Testis (tissue), 2 donors: ENCODE data around the gene UBE3C.

ENCODE experiments used
- CTCF ChIP-seq, 3 experiments: fragments of 450-650 bp in 2 of 3; fragments of 200-600 bp in 1 of 3; sonication (generic) in 1 of 3; IDR thresholded peaks; one replicate each; pipeline ENCODE4 v1.5.1; 2016 to 2019; ENCODE audit warnings: antibody characterized with exemption in 3 of 3, mild to moderate bottlenecking in 2 of 3, moderate library complexity in 1 of 3
- POLR2A ChIP-seq: fragments of 450-650 bp; IDR thresholded peaks from one replicate; pipeline ENCODE4 v1.6.1; 2017; ENCODE audit warnings: antibody characterized with exemption, mild to moderate bottlenecking, moderate library complexity

- TF ChIP-seq CTCF (IDR thresholded peaks at IDR 0.05): no peak
- no peak for TF ChIP-seq POLR2A
These were observed 10.6 kb downstream of the UBE3C start for GRCh38 chr7:157149317-157149716.
